Measurements from ENCODE around the gene WNT9A. TPM values are rescaled to one million over a fixed set of nuclear protein-coding genes. Genes with fewer than 3 reads are reported as not detected.
A peak's percentile ranks its signal among the peaks of the same experiment; 100 is the strongest.

WNT9A gene
- total RNA-seq, 3 donors from 2014 or later (not counting 1 experiment from before 2014, with no cell fraction given), result not detected

DNA sequence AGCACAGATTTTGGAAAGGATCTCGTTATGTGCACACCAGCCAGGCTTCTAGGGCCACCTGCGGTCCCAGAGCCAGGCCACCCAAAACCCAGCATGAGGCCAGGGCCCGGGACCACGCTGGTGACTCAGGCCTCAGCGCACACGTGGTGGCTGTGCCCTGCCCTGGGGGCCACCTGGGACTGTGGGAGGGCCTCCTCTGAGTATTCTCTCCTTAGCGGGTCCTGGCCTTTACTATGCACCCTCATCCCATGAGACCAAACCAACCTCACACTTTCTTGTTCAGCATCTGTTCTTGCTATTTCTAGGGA is 9.9 kb downstream of the WNT9A start:
- WGBS (ENCODE audit: insufficient coverage), result 69% methylated on average over 7 of the region's 7 CpGs

DNA sequence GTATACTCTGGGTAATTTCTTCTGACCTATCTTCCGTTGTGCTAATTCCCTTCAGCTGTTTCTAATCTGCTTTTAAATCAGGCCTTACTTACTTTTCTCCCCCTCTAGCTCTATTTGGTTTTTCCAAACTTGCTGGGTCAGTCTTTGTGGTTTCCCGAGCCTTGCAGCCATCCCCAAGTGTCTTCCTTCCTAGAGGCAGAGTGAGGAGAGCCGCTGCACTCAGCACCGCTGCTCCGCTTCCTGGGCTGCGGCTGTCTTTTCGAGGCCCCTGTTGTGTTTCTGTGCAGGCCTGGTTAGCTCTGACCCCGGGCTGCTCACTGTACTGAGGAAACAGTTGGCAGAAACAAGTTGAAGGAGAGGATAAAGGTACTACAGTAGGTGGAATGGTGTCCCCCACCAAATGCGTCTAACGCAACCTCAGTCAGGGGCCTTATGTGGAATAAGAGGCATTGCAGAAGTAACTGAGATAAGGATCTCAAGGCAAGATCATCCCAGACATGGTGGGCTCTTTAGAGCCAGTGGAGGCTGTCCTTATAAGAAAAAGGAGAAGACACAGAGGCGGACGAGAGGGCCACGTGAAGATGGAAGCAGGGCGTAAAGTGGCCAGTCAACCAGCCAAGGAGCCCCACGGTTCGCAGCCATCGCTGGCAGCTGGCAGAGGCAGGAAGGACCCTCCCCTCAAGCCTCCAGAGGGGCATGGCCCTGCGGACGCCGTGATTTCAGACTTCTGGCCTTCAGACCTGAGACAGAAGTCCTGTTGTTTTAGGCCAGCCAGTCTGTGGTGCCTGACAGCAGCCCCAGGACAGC is 10.5 kb downstream of the WNT9A start:
- TF ChIP-seq, protein P1, sequence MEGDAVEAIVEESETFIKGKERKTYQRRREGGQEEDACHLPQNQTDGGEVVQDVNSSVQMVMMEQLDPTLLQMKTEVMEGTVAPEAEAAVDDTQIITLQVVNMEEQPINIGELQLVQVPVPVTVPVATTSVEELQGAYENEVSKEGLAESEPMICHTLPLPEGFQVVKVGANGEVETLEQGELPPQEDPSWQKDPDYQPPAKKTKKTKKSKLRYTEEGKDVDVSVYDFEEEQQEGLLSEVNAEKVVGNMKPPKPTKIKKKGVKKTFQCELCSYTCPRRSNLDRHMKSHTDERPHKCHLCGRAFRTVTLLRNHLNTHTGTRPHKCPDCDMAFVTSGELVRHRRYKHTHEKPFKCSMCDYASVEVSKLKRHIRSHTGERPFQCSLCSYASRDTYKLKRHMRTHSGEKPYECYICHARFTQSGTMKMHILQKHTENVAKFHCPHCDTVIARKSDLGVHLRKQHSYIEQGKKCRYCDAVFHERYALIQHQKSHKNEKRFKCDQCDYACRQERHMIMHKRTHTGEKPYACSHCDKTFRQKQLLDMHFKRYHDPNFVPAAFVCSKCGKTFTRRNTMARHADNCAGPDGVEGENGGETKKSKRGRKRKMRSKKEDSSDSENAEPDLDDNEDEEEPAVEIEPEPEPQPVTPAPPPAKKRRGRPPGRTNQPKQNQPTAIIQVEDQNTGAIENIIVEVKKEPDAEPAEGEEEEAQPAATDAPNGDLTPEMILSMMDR (IDR thresholded peaks at IDR 0.05), result no peak
- intact Hi-C loops (cut with micrococcal nuclease), result no loop called here
- WGBS (ENCODE audit: insufficient coverage), result 62% methylated on average over 20 of the region's 20 CpGs
- Histone ChIP-seq H3K27ac (ENCODE audit: low read length) (no peak overlapping the region), H3K4me3 (ENCODE audit: low read length) (no peak overlapping the region), H3K4me1 (ENCODE audit: control insufficient read depth, insufficient read depth, low read length) (no peaks in the 10 kb centered on the region), H3K27me3 (ENCODE audit: control insufficient read depth, insufficient read depth, low read length) (no peaks in the 10 kb centered on the region), H3K36me3 (ENCODE audit: control insufficient read depth, insufficient read depth, low read length) (no peaks in the 10 kb centered on the region), H3K9me3 (ENCODE audit: control insufficient read depth, insufficient read depth, low read length) (no peaks in the 10 kb centered on the region)
- DNase-seq, result no peak
- H3K36me3 Mint-ChIP-seq, result no peaks in the 10 kb centered on the region
- H3K4me1 Mint-ChIP-seq, result peaks cover 14 to 20% of the 10 kb centered on the region in 2 donors
- H3K4me3 Mint-ChIP-seq, result peak overlapping the region; percentile 33
- no peak for ATAC-seq
- H3K9me3 Mint-ChIP-seq, result peaks cover 0 to 3% of the 10 kb centered on the region in 2 donors
- peaks cover 5 to 15% of the 10 kb centered on the region in 2 donors for H3K27me3 Mint-ChIP-seq (ENCODE audit: low read depth in 2 of 2)
- H3K27ac Mint-ChIP-seq, result no peak overlapping the region

More for the DNA sequence above, 9.9 kb downstream of the WNT9A start:
- Histone ChIP-seq H3K27me3 (ENCODE audit: control insufficient read depth, insufficient read depth, low read length) (no peaks in the 10 kb centered on the region), H3K4me3 (ENCODE audit: low read length) (no peak overlapping the region), H3K27ac (ENCODE audit: low read length) (no peak overlapping the region), H3K36me3 (ENCODE audit: control insufficient read depth, insufficient read depth, low read length) (no peaks in the 10 kb centered on the region), H3K4me1 (ENCODE audit: control insufficient read depth, insufficient read depth, low read length) (no peaks in the 10 kb centered on the region), H3K9me3 (ENCODE audit: control insufficient read depth, insufficient read depth, low read length) (no peaks in the 10 kb centered on the region)
- DNase-seq (no peak), ATAC-seq (no peak)
- Mint-ChIP-seq H3K9me3 (peaks cover 0 to 3% of the 10 kb centered on the region in 2 donors), H3K4me3 (no peak overlapping the region), H3K4me1 (peaks cover 14 to 20% of the 10 kb centered on the region in 2 donors), H3K27me3 (ENCODE audit: low read depth in 2 of 2) (peaks cover 5 to 17% of the 10 kb centered on the region in 2 donors), H3K36me3 (no peaks in the 10 kb centered on the region), H3K27ac (no peak overlapping the region)
- TF ChIP-seq, protein P1 (IDR thresholded peaks at IDR 0.05), result no peak
- intact Hi-C loops (cut with micrococcal nuclease), result no loop called here

DNA sequence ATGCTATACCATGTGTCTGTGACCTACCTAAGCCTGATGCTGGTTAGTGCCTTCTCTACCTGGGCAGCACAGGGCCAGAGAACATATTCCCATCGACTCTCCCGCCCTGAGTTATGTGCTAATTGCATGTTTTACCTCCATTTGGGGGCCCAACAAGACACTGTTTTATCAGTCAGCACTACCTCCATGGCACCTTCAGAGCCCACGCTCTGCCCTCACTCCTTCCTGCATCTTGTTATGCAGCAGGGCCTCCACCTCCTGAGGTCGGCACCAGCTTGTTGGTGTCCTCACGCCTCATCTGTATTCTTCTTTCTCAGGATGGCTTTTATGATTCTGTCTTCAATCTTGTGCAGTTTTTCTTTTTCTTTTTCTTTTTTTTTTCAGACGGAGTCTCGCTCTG is 11.9 kb downstream of the WNT9A start:
- Histone ChIP-seq H3K36me3 (ENCODE audit: control insufficient read depth, insufficient read depth, low read length) (no peaks in the 10 kb centered on the region), H3K27ac (ENCODE audit: low read length) (no peak overlapping the region), H3K4me3 (ENCODE audit: low read length) (no peak overlapping the region), H3K27me3 (ENCODE audit: control insufficient read depth, insufficient read depth, low read length) (no peaks in the 10 kb centered on the region), H3K4me1 (ENCODE audit: control insufficient read depth, insufficient read depth, low read length) (no peaks in the 10 kb centered on the region), H3K9me3 (ENCODE audit: control insufficient read depth, insufficient read depth, low read length) (no peaks in the 10 kb centered on the region)
- Mint-ChIP-seq H3K36me3 (no peaks in the 10 kb centered on the region), H3K4me3 (no peak overlapping the region), H3K27me3 (ENCODE audit: low read depth in 2 of 2) (peaks cover 16 to 22% of the 10 kb centered on the region in 2 donors), H3K9me3 (peaks cover 0 to 3% of the 10 kb centered on the region in 2 donors), H3K4me1 (peaks cover 14 to 20% of the 10 kb centered on the region in 2 donors), H3K27ac (peak overlapping the region; percentile 3 to 80)
- no peak for ATAC-seq
- WGBS (ENCODE audit: insufficient coverage), result 93% methylated on average over 7 of the region's 7 CpGs
- DNase-seq, result no peak
- TF ChIP-seq, protein P1 (IDR thresholded peaks at IDR 0.05), result no peak
- intact Hi-C loops (cut with micrococcal nuclease), result no loop called here

Measured in natural killer cell (primary cell).